Measurements from ENCODE around the gene ORM2.

GRCh38 chr9:114303571-114303970 lies 26.1 kb upstream of the ORM2 start:
- no peak for TF ChIP-seq CTCF (conservative IDR thresholded peaks at IDR 0.05; ENCODE audit: low read length)
- TF ChIP-seq EZH2phosphoT487 (IDR thresholded peaks at IDR 0.05; ENCODE audit: borderline replicate concordance), result no peak

All from Loucy (cell line).